Measurements from ENCODE around the gene CENPH. TPM values are rescaled to one million over a fixed set of nuclear protein-coding genes. Genes with fewer than 3 reads are reported as not detected.
"Not testable (repeated sequence)": the region's sequence is repeated elsewhere in the genome, so short reads cannot be mapped to it uniquely, and the experiment has no call there.

The CENPH gene
- total RNA-seq, 1 experiment from 2014 or later: 79.0 TPM

GRCh38 chr5:69170495-69170894 lies 18.9 kb upstream of the CENPH start (continued):
- no peak for TF ChIP-seq PRDM15 (CRISPR knock-in tag; IDR thresholded peaks at IDR 0.05)
- no peak for TF ChIP-seq JUN (CRISPR knock-in tag; IDR thresholded peaks at IDR 0.05)
- TF ChIP-seq SOX15 (CRISPR knock-in tag; IDR thresholded peaks at IDR 0.05): no peak
- no peak for TF ChIP-seq TEAD1 (CRISPR knock-in tag; IDR thresholded peaks at IDR 0.05)

GRCh38 chr5:69170969-69171368 lies 18.4 kb upstream of the CENPH start:
- no peak overlapping the region for H3K4me3 Mint-ChIP-seq
- DNase-seq (ENCODE audit: low spot score) (no peak), ATAC-seq (no peak)
- peaks cover 26% of the 10 kb centered on the region for H3K4me1 Mint-ChIP-seq
- H3K9me3 Mint-ChIP-seq: no peaks in the 10 kb centered on the region
- no peak for TF ChIP-seq OVOL2 (CRISPR knock-in tag; IDR thresholded peaks at IDR 0.05; ENCODE audit: borderline replicate concordance)
- no peak for TF ChIP-seq ESRRA (CRISPR knock-in tag; IDR thresholded peaks at IDR 0.05; ENCODE audit: borderline replicate concordance)
- no peak for TF ChIP-seq ZNF232 (CRISPR knock-in tag; IDR thresholded peaks at IDR 0.05)
- no peak for TF ChIP-seq SOX15 (CRISPR knock-in tag; IDR thresholded peaks at IDR 0.05)
- no peak for TF ChIP-seq SMAD4 (CRISPR knock-in tag; IDR thresholded peaks at IDR 0.05)
- no peak for TF ChIP-seq HMGA2 (CRISPR knock-in tag; IDR thresholded peaks at IDR 0.05)
- no peak for TF ChIP-seq JUN (CRISPR knock-in tag; IDR thresholded peaks at IDR 0.05)
- TF ChIP-seq E2F5 (CRISPR knock-in tag; IDR thresholded peaks at IDR 0.05): no peak
- no peak for TF ChIP-seq CBFB (CRISPR knock-in tag; IDR thresholded peaks at IDR 0.05; ENCODE audit: low read depth)
- no peak for TF ChIP-seq USF1 (CRISPR knock-in tag; IDR thresholded peaks at IDR 0.05)
- no peaks in the 10 kb centered on the region for H3K27me3 Mint-ChIP-seq (ENCODE audit: low read depth)
- ChIA-PET CTCF (no interaction called here), POLR2A (no interaction called here)
- H3K27ac Mint-ChIP-seq: no peak overlapping the region
- H3K36me3 Mint-ChIP-seq: peaks cover 84% of the 10 kb centered on the region

GRCh38 chr5:69181659-69182293 lies 7.6 kb upstream of the CENPH start:
- peak; percentile 63 for TF ChIP-seq NFYB (CRISPR knock-in tag; conservative IDR thresholded peaks at IDR 0.05; ENCODE audit: low read depth)
- H3K27me3 Mint-ChIP-seq (ENCODE audit: low read depth); ATAC-seq; H3K4me3 Mint-ChIP-seq; POLR2A ChIA-PET; H3K27ac Mint-ChIP-seq; H3K9me3 Mint-ChIP-seq; H3K4me1 Mint-ChIP-seq; DNase-seq (ENCODE audit: low spot score): not testable (repeated sequence)
- CTCF ChIA-PET: interaction anchor here (2.6 kb wide), 1 partner anchor 88 kb away, joined by 6 read pairs; the partner anchor contains the start of gene SLC30A5
- H3K36me3 Mint-ChIP-seq: peaks cover 16% of the 10 kb centered on the region

- POLR2A ChIA-PET: no interaction called here
- Mint-ChIP-seq H3K4me1 (peaks cover 8% of the 10 kb centered on the region), H3K36me3 (no peaks in the 10 kb centered on the region), H3K27me3 (ENCODE audit: low read depth) (no peaks in the 10 kb centered on the region; the same call in 1 of the 2 replicates), H3K9me3 (peaks cover 10% of the 10 kb centered on the region), H3K27ac (no peak overlapping the region), H3K4me3 (no peak overlapping the region)
- ATAC-seq (0 out of 2 replicates have a peak, but pooled peaks have one; percentile 5), DNase-seq (ENCODE audit: low spot score) (no peak)
- CTCF ChIA-PET: interaction anchor here (0.7 to 1.2 kb wide), 2 partner anchors 18 to 91 kb away, joined by 3 read pairs; no protein-coding TSS in a partner anchor
- TF ChIP-seq ELF4 (CRISPR knock-in tag; IDR thresholded peaks at IDR 0.05; ENCODE audit: low read depth): no peak
- no peak for TF ChIP-seq MYBL2 (CRISPR knock-in tag; IDR thresholded peaks at IDR 0.05)
- TF ChIP-seq FOXJ3 (CRISPR knock-in tag; IDR thresholded peaks at IDR 0.05; ENCODE audit: borderline replicate concordance): no peak
- TF ChIP-seq MAX (CRISPR knock-in tag; IDR thresholded peaks at IDR 0.05): no peak
- no peak for TF ChIP-seq USF1 (CRISPR knock-in tag; IDR thresholded peaks at IDR 0.05)
- no peak for TF ChIP-seq NFE2L1 (CRISPR knock-in tag; IDR thresholded peaks at IDR 0.05)
- no peak for TF ChIP-seq RELA (CRISPR knock-in tag; IDR thresholded peaks at IDR 0.05; ENCODE audit: borderline replicate concordance)
- TF ChIP-seq ESRRA (CRISPR knock-in tag; IDR thresholded peaks at IDR 0.05; ENCODE audit: borderline replicate concordance): no peak
- no peak for TF ChIP-seq FOXP4 (CRISPR knock-in tag; IDR thresholded peaks at IDR 0.05)
- no peak for TF ChIP-seq IRF2 (CRISPR knock-in tag; IDR thresholded peaks at IDR 0.05; ENCODE audit: borderline replicate concordance, low read depth)
- no peak for TF ChIP-seq SMAD4 (CRISPR knock-in tag; IDR thresholded peaks at IDR 0.05)
Observed at GRCh38 chr5:69184621-69185020, 4.8 kb upstream of the CENPH start.

Measured in WTC11 (cell line).